Cardiac septum (tissue), 1 donor: ENCODE data around the gene TRIP13. TPM values are rescaled to one million over a fixed set of nuclear protein-coding genes. Genes with fewer than 3 reads are reported as not detected.
"Not testable (repeated sequence)": the region's sequence is repeated elsewhere in the genome, so short reads cannot be mapped to it uniquely, and the experiment has no call there.

ENCODE experiments used
- DNase-seq: peaks from one replicate; pipeline ENCODE4 v3.0.0-alpha.2; 2020; ENCODE audit warnings: low spot score
- intact Hi-C: fragments of 100-400 bp; cut with DNase I; formaldehyde crosslinking; loops from one replicate; pipeline ENCODE4 v1.14.0; 2022
- total RNA-seq: library from RNA; stranded (reverse); fragmentation: NEBNext Ultra II Directional; extraction: Animal tissue kit (Norgen Biotek cat#: 25700); gene quantifications from one replicate; pipeline ENCODE4 v1.2.1, GENCODE V29; 2021
- donor health status: DM: no; HTN: no; CAD: no.

The TRIP13 gene
- total RNA-seq, 1 donor from 2014 or later, result 0.57 TPM

- DNase-seq, result no peak
- intact Hi-C loops, result no loop called here
Observed at GRCh38 chr5:868428-869135, 24.1 kb upstream of the TRIP13 start.

- no peak for DNase-seq
- intact Hi-C loops, result no loop called here
Observed at GRCh38 chr5:870956-871355, 21.7 kb upstream of the TRIP13 start.

GRCh38 chr5:871596-872298 is 20.9 kb upstream of the TRIP13 start:
- intact Hi-C loops, result no loop called here
- DNase-seq, result no peak

- intact Hi-C loops, result no loop called here
- no peak for DNase-seq
Observed at GRCh38 chr5:872301-872700, 20.4 kb upstream of the TRIP13 start.

GRCh38 chr5:873328-873727 is 19.4 kb upstream of the TRIP13 start:
- no peak for DNase-seq
- intact Hi-C loops, result no loop called here

- no peak for DNase-seq
- intact Hi-C loops, result no loop called here
Observed at GRCh38 chr5:875931-876330, 16.8 kb upstream of the TRIP13 start.

- intact Hi-C loops, result no loop called here
- no peak for DNase-seq
Observed at GRCh38 chr5:876398-877365, 16.0 kb upstream of the TRIP13 start.

GRCh38 chr5:878125-878524 is 14.6 kb upstream of the TRIP13 start:
- DNase-seq, result no peak
- intact Hi-C loops, result no loop called here

- intact Hi-C loops, result not testable (repeated sequence)
Observed at GRCh38 chr5:878677-879076, 14.0 kb upstream of the TRIP13 start.

GRCh38 chr5:880816-881550 is 11.7 kb upstream of the TRIP13 start:
- intact Hi-C loops, result loop anchor here (10.0 kb wide), 1 partner anchor 406 kb away; no protein-coding TSS in a partner anchor
- DNase-seq, result no peak

More at GRCh38 chr5:878677-879076, 14.0 kb upstream of the TRIP13 start:
- DNase-seq, result not testable (repeated sequence)

- intact Hi-C loops, result loop anchor here (10.0 kb wide), 1 partner anchor 407 kb away; no protein-coding TSS in a partner anchor
- no peak for DNase-seq
Observed at GRCh38 chr5:881551-881935, 11.1 kb upstream of the TRIP13 start.

- intact Hi-C loops, result loop anchor here (10.0 kb wide), 1 partner anchor 408 kb away; no protein-coding TSS in a partner anchor
- DNase-seq, result no peak
Observed at GRCh38 chr5:882253-883183, 10.2 kb upstream of the TRIP13 start.

- DNase-seq, result no peak
- intact Hi-C loops, result loop anchor here (10.0 kb wide), 1 partner anchor 409 kb away; no protein-coding TSS in a partner anchor
Observed at GRCh38 chr5:883475-884181, 9.1 kb upstream of the TRIP13 start.

- no peak for DNase-seq
- intact Hi-C loops, result loop anchor here (10.0 kb wide), 1 partner anchor 410 kb away; no protein-coding TSS in a partner anchor
Observed at GRCh38 chr5:884345-885126, 8.1 kb upstream of the TRIP13 start.

- intact Hi-C loops, result loop anchor here (10.0 kb wide), 1 partner anchor 410 kb away; no protein-coding TSS in a partner anchor
- DNase-seq, result no peak
Observed at GRCh38 chr5:885127-885442, 7.6 kb upstream of the TRIP13 start.

GRCh38 chr5:885529-885928 is 7.2 kb upstream of the TRIP13 start:
- intact Hi-C loops, result loop anchor here (10.0 kb wide), 1 partner anchor 411 kb away; no protein-coding TSS in a partner anchor
- DNase-seq, result peak; percentile 85

- intact Hi-C loops, result loop anchor here (10.0 kb wide), 1 partner anchor 411 kb away; no protein-coding TSS in a partner anchor
- no peak for DNase-seq
Observed at GRCh38 chr5:886036-886435, 6.6 kb upstream of the TRIP13 start.
